ENCODE data around the gene CETN3. TPM values are rescaled to one million over a fixed set of nuclear protein-coding genes. Genes with fewer than 3 reads are reported as not detected.

CETN3 gene
- total RNA-seq, 3 donors from 2014 or later (not counting 1 experiment from before 2014, with no cell fraction given), result 3.2 to 8.5 (median 4.0) TPM

GRCh38 chr5:90438100-90438499 lies 28.5 kb upstream of the CETN3 start:
- Mint-ChIP-seq H3K9me3 (no peaks in the 10 kb centered on the region), H3K27ac (no peak overlapping the region), H3K27me3 (ENCODE audit: low read depth in 2 of 2) (peaks cover 0 to 6% of the 10 kb centered on the region in 2 donors), H3K4me3 (no peak overlapping the region), H3K4me1 (peaks cover 4 to 5% of the 10 kb centered on the region in 2 donors), H3K36me3 (no peaks in the 10 kb centered on the region)
- 75% methylated on average over 1 of the region's 1 CpG for WGBS (ENCODE audit: insufficient coverage)
- ATAC-seq (no peak), DNase-seq (no peak)
- Histone ChIP-seq H3K9me3 (ENCODE audit: control insufficient read depth, insufficient read depth, low read length) (no peaks in the 10 kb centered on the region), H3K4me3 (ENCODE audit: low read length) (no peak overlapping the region), H3K36me3 (ENCODE audit: control insufficient read depth, insufficient read depth, low read length) (no peaks in the 10 kb centered on the region), H3K4me1 (ENCODE audit: control insufficient read depth, insufficient read depth, low read length) (peaks cover 3% of the 10 kb centered on the region), H3K27ac (ENCODE audit: low read length) (no peak overlapping the region), H3K27me3 (ENCODE audit: control insufficient read depth, insufficient read depth, low read length) (no peaks in the 10 kb centered on the region)
- intact Hi-C loops (cut with micrococcal nuclease), result no loop called here
- no peak for TF ChIP-seq CTCF (IDR thresholded peaks at IDR 0.05)

GRCh38 chr5:90437663-90438062 lies 28.1 kb upstream of the CETN3 start:
- H3K27ac Mint-ChIP-seq, result no peak overlapping the region
- TF ChIP-seq CTCF (IDR thresholded peaks at IDR 0.05), result no peak
- peaks cover 0 to 6% of the 10 kb centered on the region in 2 donors for H3K27me3 Mint-ChIP-seq (ENCODE audit: low read depth in 2 of 2)
- Histone ChIP-seq H3K27me3 (ENCODE audit: control insufficient read depth, insufficient read depth, low read length) (no peaks in the 10 kb centered on the region), H3K9me3 (ENCODE audit: control insufficient read depth, insufficient read depth, low read length) (no peaks in the 10 kb centered on the region), H3K27ac (ENCODE audit: low read length) (no peak overlapping the region), H3K36me3 (ENCODE audit: control insufficient read depth, insufficient read depth, low read length) (no peaks in the 10 kb centered on the region), H3K4me1 (ENCODE audit: control insufficient read depth, insufficient read depth, low read length) (peaks cover 3% of the 10 kb centered on the region), H3K4me3 (ENCODE audit: low read length) (no peak overlapping the region)
- no peaks in the 10 kb centered on the region for H3K9me3 Mint-ChIP-seq
- H3K4me1 Mint-ChIP-seq, result peaks cover 4 to 5% of the 10 kb centered on the region in 2 donors
- intact Hi-C loops (cut with micrococcal nuclease), result no loop called here
- ATAC-seq, result no peak
- no peak overlapping the region for H3K4me3 Mint-ChIP-seq
- DNase-seq, result no peak
- no peaks in the 10 kb centered on the region for H3K36me3 Mint-ChIP-seq

- H3K4me1 Mint-ChIP-seq, result no peaks in the 10 kb centered on the region
- Histone ChIP-seq H3K27me3 (ENCODE audit: control insufficient read depth, insufficient read depth, low read length) (no peaks in the 10 kb centered on the region), H3K4me3 (ENCODE audit: low read length) (no peak overlapping the region), H3K9me3 (ENCODE audit: control insufficient read depth, insufficient read depth, low read length) (no peaks in the 10 kb centered on the region), H3K36me3 (ENCODE audit: control insufficient read depth, insufficient read depth, low read length) (no peaks in the 10 kb centered on the region), H3K27ac (ENCODE audit: low read length) (no peak overlapping the region), H3K4me1 (ENCODE audit: control insufficient read depth, insufficient read depth, low read length) (no peaks in the 10 kb centered on the region)
- H3K27ac Mint-ChIP-seq, result no peak overlapping the region
- ATAC-seq, result peak in 2 of 3 donors; percentile 47
- intact Hi-C loops (cut with micrococcal nuclease), result no loop called here
- no peak overlapping the region for H3K4me3 Mint-ChIP-seq
- H3K36me3 Mint-ChIP-seq, result no peaks in the 10 kb centered on the region
- peak in 1 of 2 donors; percentile 66 for DNase-seq
- no peaks in the 10 kb centered on the region for H3K9me3 Mint-ChIP-seq
- 50% methylated on average over 1 of the region's 5 CpGs for WGBS (ENCODE audit: insufficient coverage)
- TF ChIP-seq CTCF (IDR thresholded peaks at IDR 0.05), result no peak
- H3K27me3 Mint-ChIP-seq (ENCODE audit: low read depth in 2 of 2), result peaks cover 7 to 15% of the 10 kb centered on the region in 2 donors
Measured at GRCh38 chr5:90434116-90434714, 24.7 kb upstream of the CETN3 start.

GRCh38 chr5:90424245-90424644 lies 14.7 kb upstream of the CETN3 start:
- Mint-ChIP-seq H3K4me3 (no peak overlapping the region), H3K9me3 (no peaks in the 10 kb centered on the region), H3K4me1 (no peaks in the 10 kb centered on the region), H3K36me3 (no peaks in the 10 kb centered on the region), H3K27ac (no peak overlapping the region), H3K27me3 (ENCODE audit: low read depth in 2 of 2) (peaks cover 29 to 47% of the 10 kb centered on the region in 2 donors)
- H3K4me1 ChIP-seq (ENCODE audit: control insufficient read depth, insufficient read depth, low read length), result no peaks in the 10 kb centered on the region
- WGBS (ENCODE audit: insufficient coverage), result no CpG with 5 or more reads among the region's 1 CpG
- H3K9me3 ChIP-seq (ENCODE audit: control insufficient read depth, insufficient read depth, low read length), result no peaks in the 10 kb centered on the region
- DNase-seq (no peak), ATAC-seq (no peak)
- intact Hi-C loops (cut with micrococcal nuclease), result no loop called here
- no peaks in the 10 kb centered on the region for H3K36me3 ChIP-seq (ENCODE audit: control insufficient read depth, insufficient read depth, low read length)
- no peak overlapping the region for H3K4me3 ChIP-seq (ENCODE audit: low read length)
- H3K27me3 ChIP-seq (ENCODE audit: control insufficient read depth, insufficient read depth, low read length), result no peaks in the 10 kb centered on the region
- no peak for TF ChIP-seq CTCF (IDR thresholded peaks at IDR 0.05)
- no peak overlapping the region for H3K27ac ChIP-seq (ENCODE audit: low read length)
